NCI-H526 treated with DMSO at 0.1 percent for 48 hours (cell line): ENCODE results near the gene PCDHGA1.

Experiments used
- DNase-seq: peaks from one replicate; lab custom pipeline; 2025; lab: John Stamatoyannopoulos, UW

The PCDHGA1 gene

DNA sequence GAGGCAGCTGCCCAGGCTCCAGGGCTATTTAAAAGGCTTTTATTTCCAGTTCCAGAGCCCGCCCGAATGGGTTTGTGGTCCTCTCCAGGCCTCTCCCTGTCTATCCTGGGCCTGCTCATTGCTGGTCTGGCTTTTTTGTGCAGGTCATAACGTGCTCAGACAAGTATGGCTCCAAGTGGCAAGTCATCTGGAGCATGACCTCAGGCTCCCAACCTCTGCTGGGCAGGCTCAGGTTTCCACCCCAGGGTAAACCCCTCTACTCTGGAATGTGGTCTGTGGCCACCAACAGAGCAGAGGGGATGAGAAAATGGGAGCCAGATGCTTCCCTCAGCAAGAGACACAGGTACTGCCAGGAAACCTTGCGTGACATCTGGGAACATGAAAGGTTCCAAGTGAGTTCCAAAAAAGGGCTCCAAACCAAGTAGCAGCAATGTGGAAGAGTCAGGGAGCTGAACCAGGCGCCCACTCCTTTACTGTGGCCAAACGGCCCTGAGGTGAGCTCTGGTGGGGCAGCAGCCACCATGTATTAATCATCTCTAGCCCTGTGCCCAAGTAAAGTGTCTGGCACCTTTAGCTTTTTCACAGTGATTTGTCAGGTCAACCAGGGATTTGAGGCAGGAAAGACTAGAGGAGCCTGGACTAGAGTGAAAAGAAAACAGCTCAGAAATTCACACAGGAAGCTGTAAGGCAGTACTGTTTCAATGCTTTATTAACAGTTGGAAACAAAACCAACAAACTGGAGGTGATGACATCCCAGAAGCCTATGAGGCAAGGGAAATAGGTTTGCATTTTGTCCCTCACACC is 184.2 kb downstream of the PCDHGA1 start:
- DNase-seq = no peak

DNA sequence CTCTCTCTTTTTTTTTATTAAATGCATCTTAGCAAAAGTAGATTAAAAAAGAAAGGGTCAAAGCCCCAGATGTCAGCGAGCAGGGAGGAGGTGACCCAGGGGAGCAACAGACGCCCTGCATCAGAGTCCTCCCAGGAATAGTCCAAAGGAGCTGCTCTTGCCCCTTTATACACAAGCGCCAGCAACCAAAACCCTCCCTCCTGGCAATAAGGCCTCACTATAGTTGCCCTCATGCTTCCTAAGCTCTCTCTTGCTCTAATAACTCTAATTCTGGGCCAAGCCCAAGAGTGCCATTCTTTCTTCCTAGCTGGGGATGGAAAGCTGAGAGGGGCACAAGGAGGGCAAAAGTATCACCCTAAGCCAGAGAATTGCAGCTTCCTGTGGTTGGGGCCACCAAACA is 184.8 kb downstream of the PCDHGA1 start:
- DNase-seq = no peak

DNA sequence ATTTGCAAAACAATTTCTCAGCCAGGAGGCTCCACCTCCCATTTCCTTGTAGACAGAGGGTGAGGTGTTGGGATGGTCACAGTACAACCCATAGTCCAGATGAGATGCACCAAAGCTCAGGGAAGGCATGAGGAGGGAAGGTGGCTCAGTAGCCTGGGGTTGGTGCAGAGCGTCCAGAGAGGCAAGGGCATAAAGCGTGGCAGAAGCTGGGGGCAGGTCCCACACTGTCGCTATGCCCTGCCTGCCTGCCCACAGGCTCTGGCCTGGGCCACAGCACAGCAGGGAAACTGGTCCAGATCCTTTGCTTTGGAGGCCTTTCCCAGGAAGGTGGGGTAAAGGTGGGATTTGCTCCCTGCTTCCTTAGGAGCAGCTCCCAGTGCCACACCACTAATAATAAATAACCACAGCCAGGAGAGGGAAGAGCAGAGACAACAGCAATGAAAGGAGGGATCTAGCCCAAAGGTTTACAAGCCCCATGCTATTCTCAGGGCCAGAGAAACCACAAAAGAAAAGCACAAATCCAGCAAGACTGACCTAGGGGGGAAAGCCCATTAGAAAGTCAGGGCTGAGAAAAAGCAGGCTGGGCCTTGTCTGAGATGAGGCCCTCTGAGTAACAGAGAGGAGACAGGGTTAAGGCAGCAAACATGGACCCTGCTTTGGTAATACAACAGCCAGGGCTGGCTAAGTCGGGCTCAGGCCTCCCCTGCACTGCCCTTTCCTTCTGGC is 185.8 kb downstream of the PCDHGA1 start:
- no peak for DNase-seq

DNA sequence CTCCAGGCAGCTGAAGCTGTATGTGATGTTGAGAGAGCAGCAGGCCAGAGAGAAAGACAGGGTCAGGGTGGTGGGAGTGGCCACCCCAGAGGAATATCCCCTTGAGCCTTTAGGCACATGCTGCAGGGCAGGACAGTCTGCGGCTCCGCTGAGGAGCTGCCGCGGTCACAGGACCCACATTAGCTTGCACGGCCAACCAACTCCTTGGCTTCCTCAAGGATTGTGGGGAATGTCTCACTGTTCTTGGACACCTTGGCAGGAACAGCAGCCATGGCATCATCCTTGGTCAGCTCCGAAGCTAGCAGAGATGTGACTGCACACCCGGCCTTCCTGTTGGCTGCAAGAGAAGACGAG is 186.3 kb downstream of the PCDHGA1 start:
- DNase-seq = no peak

DNA sequence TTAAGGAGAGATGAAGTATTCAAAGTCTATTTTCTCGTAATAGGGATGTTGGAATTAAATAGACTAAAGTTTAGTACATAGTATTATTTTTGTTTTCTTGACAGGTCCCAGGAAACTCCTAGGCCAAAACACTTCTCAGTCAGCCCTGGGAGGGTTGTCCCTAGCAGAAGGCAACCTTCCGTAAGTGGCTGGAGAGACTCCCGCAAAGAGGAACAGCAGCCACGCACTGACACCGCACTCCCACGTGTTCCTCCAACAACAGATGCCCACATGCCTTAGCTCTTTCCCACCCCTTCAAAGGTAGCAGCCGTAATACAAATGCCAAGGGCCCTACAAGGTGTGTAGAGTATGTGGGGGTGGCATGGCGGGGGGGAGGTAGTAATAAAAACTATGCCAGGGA is 187.0 kb downstream of the PCDHGA1 start:
- DNase-seq = no peak

DNA sequence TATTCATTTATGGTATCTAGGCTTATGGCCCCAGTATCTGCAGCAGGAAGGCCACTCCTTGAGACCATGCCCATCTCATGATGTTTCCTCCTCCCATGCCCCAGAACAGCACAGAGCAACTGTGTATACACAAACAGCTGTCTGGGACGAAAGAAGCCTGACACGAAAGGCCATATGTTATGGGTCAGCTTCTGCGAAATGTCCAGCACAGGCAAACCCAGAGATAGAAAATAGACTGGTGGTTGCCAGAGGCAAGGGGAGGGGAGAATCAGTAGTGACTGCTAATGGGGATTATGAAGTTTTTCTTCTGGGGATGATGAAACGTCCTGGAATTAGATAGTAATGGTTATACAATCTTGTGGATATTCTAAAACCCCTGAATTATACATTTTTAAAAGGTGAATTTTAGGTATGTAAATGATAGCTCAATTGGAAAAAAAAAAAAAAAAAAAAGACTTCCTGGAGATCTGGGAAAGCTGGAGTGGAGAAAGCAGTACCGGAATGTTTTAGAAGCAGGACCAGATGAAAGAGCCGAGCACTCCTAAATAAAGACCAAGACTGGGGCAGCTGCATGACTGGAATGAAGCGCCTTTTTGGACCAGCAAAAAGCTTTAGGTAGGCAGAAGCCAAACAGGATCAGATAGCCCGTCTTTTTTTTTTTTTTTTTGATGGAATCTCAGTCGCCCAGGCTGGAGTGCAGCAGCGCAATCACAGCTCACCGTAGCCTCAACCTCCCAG is 187.7 kb downstream of the PCDHGA1 start:
- DNase-seq = no peak

DNA sequence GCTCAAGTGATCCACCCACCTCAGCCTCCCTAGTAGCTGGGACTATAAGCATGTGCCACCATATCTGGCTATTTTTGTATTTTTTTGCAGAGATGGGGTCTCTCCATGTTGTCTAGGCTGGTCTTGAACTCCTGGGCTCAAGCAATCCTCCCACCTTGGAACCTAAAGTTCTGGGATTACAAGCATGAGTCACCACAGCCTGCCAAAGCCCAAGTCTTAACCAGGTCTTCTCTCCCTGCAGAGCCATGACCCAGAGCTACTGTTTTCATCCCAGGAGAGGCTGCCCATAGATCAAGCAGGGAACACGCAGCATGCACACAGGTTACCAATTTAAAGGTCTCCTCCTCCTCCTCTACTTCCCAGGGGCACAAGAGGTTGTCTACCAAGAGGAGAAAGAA is 188.3 kb downstream of the PCDHGA1 start:
- no peak for DNase-seq

DNA sequence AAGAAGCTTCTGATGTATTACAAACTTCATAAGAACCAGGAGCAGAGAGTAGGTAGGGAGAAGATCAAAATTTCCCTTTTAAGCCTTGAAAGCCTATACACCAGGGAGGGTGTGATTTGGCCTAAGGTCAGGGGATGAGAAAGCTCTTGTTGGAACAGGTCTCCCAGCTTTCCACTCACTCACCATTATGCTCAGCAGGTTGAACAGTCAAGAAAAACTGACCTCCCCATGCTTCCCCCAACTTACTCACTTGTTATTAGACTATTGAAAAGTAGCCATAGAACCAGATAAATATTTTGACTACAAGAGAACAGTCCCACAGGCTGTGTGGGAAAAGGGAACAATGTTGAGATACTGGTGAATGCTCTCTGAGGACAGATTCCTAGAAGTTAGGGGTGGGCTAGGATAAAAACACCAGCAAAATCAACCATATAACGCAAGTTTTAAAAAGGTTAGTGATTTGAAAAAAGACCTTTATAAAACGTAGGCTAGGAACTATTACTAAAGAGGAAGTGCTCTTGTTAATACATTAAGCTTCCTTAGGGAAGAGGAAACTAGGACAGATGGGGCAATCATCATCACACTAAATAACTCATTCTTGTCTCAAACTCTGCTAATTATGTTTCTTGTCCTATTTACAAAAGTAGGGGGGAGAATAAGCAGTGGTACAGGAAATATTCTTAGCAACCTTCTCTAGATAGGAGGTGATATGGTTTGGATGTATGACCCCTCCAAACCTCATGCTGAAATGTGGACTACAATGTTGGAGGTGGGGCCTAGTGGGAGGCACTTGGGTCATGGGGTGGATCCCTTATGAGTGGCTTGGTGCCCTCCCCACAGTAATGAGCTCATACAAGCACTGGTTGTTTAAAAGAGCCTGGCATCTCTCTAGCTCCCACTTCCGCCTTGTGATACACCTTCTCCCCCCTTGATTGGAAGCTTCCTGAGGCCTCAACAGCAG is 189.6 kb downstream of the PCDHGA1 start:
- no peak for DNase-seq

DNA sequence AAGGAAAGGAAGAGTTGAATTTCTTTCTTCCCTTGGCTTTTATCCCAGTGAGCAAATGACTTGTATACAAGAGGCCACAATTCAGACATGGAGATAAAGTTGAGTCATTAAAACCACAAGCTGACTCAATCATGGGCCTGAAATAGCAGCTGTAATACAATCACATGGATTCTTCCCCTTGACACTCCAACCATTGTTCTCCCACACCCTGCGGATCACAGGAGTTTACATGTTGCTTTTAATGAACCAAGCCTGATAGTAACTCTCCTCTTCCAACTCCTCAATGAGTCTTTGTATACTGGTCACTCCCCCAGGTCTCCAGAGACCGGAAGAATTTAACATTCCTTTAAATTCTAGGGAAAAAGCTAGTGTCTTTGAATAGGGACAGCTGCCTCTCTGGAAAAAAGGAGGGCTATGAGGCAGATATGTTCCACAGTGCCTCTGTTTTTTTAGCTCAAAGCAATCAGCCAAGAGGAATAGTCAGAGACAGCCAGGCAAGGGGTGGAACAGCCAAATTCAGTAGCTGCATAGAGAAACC is 191.0 kb downstream of the PCDHGA1 start:
- DNase-seq = no peak

DNA sequence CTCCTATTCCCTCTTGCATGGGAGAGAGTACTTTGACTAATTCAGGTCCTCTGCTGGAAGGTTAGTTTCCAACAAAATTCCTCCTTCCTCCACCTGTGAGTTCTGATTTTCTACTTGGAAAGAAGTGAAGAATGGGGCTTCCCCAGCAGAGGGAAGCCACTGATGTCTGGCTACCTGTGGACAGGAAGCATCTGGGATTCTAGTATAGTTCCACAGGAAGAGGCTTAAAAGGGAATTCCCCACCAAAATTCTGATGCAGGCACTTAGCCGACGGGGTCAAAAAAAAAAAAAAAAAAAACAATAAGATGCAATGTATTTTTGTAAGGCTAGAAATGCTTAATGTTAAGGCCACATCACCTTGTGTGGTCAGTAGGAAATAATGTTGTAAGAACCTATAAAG is 192.0 kb downstream of the PCDHGA1 start:
- no peak for DNase-seq

DNA sequence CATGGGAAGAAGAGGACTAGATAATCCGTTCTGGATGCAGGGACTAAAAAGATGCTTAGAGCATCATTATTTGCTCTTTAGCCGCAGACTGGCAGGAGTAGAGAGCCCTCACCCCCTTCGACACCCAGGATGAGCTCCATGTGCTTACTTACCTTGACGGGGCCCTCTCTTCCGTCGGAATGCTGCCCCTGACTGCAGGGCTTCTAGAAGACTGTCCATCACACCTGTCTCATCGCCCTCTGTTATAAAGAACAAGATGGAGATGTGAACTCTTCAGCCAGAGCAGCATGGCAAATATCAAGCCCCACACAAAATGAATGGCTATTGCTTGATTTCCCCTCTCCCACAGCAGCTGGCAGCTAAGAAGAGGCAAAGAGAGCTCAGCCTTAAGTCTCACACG is 193.7 kb downstream of the PCDHGA1 start:
- no peak for DNase-seq

DNA sequence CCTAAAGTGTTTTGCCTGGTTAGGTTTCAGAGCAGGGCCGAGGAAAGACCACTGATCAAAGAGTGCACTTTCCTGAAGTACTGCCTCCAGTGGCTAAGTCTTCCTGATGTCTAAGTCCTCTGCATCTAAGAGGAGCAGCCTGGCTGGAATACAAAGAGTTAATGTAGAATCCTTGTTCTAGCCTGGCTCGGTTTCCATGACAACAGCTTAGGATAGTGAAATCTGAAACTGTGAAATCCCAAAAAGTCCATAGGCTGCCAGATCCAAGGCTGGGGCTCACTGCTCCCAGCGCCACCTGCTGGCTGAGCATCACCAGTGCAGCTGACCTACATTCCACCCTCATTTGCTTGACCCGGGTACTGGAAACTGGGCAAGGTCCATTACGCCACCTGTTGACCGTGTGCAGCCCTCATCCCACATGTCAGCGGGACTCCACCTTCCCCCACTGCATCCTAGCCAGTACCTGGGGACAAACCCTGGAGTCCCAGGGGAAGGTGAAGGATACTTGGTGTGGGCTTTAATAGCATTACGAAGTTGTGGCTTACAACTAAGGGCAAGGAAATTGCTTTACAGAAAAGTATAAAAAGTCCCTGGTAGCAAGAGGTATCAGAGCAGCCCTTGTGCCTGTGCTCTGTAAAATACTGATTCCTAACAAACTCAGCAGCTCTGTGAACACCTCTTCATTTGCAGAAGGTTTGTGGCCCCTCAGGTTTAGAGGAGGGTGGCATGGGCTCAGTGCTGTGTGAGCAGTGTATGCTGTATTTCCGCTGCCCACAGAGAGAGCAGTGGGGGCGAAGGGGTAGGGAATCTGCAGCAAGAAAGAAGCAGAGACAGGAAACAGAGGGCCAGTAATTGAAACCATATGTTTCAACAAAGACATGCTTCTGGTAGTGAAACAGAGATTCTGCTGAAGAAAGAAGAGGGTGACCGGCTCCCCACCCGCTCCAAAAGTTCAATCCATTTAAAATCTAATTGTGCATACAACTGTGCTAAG is 194.6 kb downstream of the PCDHGA1 start:
- peak; percentile 69 for DNase-seq

DNA sequence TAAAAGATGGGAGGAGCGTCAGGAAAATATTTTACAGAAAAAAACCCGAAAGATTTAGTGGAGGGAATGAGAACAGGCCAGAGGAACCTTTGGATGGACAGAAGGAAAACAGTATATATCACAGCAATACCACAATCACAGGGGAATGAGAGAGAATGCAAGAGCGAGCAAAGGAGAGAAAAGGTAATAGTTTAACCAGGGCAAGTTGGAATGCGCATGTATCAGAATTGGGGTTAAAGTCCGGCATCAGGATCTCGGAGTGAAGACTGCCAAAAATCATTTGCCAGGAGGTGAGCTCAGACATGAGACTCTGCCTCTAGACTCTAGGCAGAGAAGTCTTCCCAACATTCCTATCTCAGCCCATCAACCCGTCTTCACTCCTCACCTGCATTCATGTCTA is 195.3 kb downstream of the PCDHGA1 start:
- no peak for DNase-seq

DNA sequence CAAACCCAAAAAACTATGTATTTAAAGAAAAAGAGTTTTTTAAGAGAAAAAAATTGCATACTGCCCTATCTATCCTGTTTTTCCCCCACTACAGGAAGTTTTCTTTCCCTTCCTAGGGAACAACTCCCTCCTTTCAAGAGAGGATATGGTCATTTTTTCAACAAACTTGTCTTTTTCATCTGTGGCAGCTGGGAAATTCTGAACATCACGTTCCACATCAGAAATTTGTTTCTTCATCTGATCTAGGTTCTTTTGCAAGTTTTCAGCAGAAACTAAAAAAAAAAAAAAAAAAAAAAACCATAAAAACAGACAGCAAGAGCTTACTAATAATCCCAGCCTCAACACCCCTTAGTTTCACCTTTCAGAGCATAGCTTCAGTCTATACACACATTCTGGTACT is 197.1 kb downstream of the PCDHGA1 start:
- DNase-seq = no peak

DNA sequence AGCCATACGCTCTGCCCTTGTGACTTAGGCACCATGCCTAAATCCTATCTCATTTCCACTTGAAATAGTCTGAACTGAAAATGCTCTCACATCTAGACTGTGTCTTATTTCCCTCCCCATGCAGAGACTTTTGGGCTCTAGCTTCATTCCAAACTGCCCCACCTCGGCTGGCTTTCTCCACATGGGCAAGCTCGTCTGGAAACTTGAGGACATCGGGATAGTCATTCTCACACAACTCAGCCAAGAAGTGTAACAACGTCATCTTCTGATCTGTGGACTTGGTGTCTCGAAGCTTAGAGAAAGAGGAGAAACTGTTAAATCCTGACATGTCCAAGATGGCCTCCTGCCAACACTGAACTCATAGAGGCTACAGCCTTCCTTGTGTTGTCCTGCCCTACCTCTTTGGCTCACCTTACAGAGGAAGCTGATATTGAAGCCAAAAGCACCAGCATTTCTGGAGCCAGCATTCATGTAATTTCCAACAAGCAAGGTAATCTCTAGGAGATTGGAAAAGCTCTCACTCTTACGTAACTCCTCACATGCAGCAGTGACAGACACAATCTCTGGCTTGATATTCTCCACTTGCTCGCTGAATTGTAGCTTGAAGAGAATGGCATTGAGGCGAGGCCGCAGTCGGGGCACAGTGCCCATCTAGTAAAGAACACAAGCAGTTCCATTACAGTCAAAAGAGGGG is 198.1 kb downstream of the PCDHGA1 start:
- no peak for DNase-seq

DNA sequence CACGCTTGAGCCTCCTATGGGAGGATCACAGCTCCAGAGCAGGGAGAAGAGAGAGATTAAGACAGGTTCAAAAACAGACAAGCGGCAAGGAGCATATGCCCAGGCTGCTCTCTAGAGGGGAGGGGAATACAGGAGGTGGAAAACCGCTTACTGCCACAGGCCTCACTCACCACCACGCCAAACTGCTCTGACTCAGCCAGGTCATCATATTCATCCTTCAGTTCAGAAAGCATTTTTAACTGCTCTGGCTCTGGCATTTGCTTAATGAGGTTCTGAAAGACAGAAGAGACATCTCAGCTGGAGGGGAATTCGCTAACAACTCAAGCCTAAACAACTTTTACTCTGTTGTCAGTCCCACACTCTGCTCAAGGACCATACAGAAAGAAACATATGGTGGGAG is 198.7 kb downstream of the PCDHGA1 start:
- no peak for DNase-seq

DNA sequence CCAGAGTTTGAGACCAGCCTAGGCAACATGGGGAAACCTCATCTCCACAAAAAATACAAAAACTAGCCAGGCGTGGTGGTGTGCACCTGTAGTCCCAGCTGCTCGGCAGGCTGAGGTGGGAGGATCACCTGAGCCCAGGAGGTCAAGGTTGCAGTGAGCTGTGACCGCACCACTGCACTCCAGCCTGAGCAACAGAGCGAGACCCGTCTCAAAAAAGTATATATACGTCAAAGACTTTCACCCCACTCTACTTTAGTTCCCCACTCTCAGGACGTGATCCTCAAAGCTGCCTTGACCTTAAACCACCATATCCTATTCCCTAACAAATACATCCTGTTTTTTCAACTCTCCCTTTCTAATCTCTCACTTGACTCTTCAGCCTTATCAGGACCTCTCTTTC is 199.6 kb downstream of the PCDHGA1 start:
- DNase-seq = no peak

DNA sequence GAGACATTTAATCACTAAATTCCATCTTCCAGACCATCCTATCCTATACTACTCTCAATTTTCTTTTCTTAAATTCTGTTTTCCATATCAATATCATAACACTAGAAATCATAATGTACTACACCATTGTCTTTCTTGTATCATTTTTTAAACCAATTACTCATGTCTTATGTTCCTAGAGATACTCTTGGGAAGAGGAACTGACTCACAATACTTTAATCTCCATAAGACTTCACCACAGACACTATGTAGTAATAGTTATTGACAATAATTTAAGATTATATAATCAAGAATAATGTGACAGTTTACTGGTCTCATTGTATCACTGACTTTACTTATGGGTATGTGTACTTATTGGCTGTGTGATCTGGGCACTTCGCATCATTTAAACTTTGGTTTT is 202.4 kb downstream of the PCDHGA1 start:
- DNase-seq = no peak

DNA sequence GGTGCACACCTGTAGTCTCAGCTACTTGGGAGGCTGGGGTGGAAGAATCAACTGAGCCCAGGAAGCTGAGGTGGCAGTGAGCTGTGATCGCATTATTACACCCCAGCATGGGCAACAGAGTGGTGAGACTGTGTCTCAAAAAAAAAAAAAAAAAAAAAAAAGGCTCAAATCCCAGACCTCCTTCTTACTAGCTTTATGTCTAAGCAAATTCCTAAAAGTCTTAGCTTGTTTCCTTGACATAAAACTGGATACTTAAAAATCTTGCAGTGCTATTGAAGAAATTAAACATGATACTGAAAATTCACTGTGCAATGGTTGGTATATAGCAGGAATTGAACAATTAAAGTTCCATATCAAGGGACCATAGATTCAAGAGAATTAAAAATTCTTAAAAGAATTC is 203.6 kb downstream of the PCDHGA1 start:
- no peak for DNase-seq
